Head of caudate nucleus (tissue), 42 donors: ENCODE data around the gene SBK1.
"Not testable (repeated sequence)": the region's sequence is repeated elsewhere in the genome, so short reads cannot be mapped to it uniquely, and the experiment has no call there.

Experiments
- DNase-seq, 42 donors: peaks; one replicate each; pipeline versions ENCODE4 v3.0.0 to v3.0.0-alpha.2; 2020 to 2021; ENCODE audit warnings: mixed read lengths in 7 of 42
- intact Hi-C: fragments of 100-400 bp; cut with DNase I; formaldehyde crosslinking; loops from one replicate; pipeline ENCODE4 v1.15.0; 2022

The SBK1 gene

DNA sequence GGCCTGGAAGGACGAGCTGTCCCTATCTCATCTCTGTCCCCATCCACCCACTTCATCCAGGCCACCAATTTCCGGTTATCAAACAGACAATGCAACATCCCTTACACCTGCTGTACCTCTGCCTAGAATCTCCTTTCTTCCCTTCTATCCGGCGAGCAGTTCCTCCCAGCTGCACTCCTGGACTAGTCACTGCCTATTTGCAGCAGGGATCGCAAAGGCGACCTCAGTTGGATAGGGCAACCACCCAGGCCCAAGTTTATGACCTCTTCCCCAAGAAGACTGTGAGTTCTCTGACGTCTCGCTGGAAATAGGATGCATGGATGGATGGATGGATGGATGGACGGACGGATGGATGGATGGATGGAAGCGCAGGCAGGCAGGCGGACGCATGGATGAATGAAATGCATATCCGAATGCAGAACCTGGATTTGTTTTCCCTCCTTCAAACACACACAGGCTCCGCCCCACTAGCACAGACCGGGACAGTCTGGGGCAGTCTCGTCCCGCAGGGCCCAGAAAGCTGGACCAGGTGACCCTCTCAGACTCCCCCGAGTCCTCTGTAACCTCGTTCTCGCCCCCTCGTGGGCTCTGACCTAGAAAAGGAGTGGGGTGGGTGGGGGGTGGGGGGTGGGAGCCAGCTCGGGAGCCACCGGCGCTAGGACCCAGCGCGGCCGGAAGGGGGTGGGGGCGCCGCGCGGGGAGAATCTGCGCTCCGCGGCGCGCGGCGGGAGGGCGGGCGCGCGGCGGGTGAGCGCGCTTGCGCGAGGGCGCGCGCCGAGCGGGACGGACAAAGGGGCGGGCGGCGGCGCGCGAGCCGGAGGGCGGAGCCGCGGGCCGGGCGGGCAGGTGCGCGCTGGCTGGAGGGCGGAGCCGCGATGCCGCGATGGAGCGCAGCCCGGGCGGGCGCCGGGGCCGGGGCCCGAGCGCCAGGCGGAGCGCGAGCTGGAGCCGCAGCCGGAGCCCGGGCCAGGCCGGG lies at the start of gene SBK1:
TSS of gene SBK1 (plus strand) at position 875 of the 976 bp plus-strand sequence. CDS start 24,867 bp downstream, outside the sequence.
- peak; percentile 47 to 89 (median 78) for DNase-seq
- intact Hi-C loops: no loop called here

GRCh38 chr16:28249483-28249882 lies 42.8 kb upstream of the SBK1 start:
- intact Hi-C loops, DNase-seq: not testable (repeated sequence)

GRCh38 chr16:28250999-28251398 lies 41.3 kb upstream of the SBK1 start:
- DNase-seq: no peak
- intact Hi-C loops: no loop called here

GRCh38 chr16:28254158-28254557 lies 38.2 kb upstream of the SBK1 start:
- no peak for DNase-seq
- intact Hi-C loops: no loop called here

DNA sequence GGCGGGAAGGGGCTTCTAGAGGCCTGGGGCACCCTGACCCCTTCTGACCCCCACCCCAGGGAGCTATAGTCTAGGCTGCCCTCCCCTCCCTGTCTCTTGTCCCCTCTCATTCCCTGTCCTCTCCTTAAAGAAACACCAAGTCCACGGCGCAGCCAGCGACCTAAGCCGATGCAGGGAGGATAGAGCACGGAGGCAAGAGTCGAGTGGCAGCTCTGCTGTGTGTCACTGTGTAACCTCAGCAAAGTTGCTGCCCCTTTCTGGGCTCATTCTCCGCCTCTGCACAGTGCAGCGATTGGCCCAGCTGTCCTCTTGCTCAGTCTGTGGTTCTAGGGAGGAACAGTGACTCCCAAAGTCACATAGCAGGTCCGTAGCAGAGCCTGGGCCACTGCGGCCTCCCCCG lies 36.5 kb upstream of the SBK1 start:
- no peak for DNase-seq
- intact Hi-C loops: no loop called here

- intact Hi-C loops: no loop called here
- DNase-seq: peak in 5 of 42 donors; percentile 19 to 61 (median 28)
Measured at GRCh38 chr16:28257256-28257655, 35.1 kb upstream of the SBK1 start.

GRCh38 chr16:28258567-28258966 lies 33.8 kb upstream of the SBK1 start:
- DNase-seq: peak in 35 of 42 donors; percentile 7 to 68 (median 37)
- intact Hi-C loops: no loop called here

- DNase-seq: no peak
- intact Hi-C loops: no loop called here
Measured at GRCh38 chr16:28259091-28259780, 33.1 kb upstream of the SBK1 start.

DNA sequence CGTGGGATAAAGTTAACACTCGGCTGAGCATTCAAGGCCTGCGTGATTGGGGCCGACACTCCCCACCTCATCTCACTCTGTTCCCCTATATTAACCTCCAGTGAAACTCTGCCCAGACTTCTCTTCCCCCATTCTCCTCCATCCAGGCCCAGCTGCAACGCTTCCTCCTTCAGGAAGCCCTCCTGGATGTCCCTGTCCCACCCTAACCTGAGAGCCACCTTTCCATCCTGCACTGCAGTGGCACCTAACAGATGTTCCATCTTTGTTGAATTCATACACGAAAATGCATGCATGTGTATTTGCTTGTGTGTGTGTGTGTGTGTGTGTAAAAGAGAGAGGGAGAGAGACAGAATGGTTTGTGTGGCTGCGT lies 32.6 kb upstream of the SBK1 start:
- intact Hi-C loops: no loop called here
- no peak for DNase-seq

GRCh38 chr16:28260193-28260592 lies 32.1 kb upstream of the SBK1 start:
- DNase-seq: no peak
- intact Hi-C loops: no loop called here

DNA sequence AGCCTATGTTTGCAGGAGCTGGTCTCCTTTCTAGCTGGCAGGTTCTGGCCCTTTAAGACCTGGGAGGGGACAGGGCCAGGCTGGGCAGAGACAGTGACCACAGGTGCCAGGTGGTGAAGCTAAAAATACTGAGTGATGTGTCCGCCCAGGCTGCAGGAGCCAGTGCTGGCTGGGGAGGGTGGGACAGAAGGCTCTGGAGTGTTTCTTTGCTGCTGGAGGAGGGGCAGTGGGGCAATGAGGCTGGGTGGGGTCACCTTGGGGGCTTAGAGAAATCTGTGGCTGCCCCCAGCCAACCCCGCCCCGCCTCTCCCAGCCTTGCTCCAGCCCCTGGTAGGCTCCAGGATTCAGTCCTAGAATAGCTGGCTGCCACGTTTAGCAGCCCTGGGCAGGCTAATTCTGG lies 30.4 kb upstream of the SBK1 start:
- DNase-seq: no peak
- intact Hi-C loops: no loop called here

DNA sequence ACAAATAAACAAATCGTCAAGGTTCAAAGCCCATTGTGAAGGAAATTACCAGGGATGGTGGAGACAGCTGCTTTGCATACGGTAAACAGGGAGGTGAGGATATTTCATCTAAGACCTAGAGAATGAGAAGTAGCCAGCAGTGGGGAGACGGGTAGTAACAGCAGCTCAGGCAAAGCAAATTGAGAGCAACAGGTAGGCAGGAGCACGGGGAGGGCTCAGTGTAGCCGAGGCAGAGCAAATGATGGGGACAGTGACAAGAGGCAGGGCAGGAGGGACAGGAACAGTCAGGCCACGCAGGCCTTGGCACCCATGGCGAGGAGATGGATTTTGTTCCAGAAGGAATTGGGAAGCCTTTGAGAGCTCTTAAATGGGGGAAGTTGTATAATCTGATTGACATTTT lies 29.0 kb upstream of the SBK1 start:
- no peak for DNase-seq
- intact Hi-C loops: no loop called here

- intact Hi-C loops: no loop called here
- DNase-seq: no peak
Measured at GRCh38 chr16:28264656-28265055, 27.7 kb upstream of the SBK1 start.

GRCh38 chr16:28265822-28266221 lies 26.5 kb upstream of the SBK1 start:
- no peak for DNase-seq
- intact Hi-C loops: no loop called here

DNA sequence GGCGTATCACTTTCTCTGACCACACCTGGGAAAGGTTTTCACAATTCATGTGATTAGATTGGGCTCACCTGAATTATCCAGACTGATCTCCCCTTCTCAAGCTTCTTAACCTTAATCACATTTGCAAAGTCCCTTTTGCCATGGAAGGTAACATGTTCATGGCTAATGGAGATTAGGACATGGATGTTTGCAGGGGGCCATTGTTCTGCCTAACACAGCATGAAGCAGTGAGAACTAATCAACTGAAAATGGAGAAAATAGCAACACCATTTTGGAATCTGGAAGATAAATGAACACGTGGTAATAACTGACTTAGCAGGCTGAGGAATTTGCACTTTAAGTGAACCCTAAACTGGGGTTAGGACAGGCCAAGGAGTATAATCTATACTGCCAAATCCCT lies 25.0 kb upstream of the SBK1 start:
- intact Hi-C loops: no loop called here
- no peak for DNase-seq

DNA sequence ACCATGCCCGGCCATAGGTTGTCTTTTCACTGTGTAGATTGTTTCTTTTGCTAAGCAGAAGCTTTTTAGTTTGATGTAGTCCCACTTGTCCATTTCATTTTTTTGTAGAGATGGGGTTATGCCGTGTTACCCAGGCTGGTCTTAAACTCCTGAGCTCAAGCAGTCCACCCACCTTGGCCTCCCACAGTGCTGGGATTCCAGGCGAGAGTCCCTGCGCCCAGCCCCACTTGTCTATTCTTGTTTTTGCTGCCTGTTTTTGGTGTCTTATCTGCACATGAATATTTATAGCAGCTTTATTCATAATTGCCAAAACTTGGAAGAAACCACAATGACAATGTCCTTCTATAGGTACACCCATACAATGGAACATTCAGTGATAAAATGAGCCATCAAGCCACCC lies 18.8 kb upstream of the SBK1 start:
- intact Hi-C loops: no loop called here
- no peak for DNase-seq

- DNase-seq: no peak
- intact Hi-C loops: loop anchor here (5.0 kb wide), 1 partner anchor 43 kb away; no protein-coding TSS in a partner anchor
Measured at GRCh38 chr16:28274676-28275075, 17.6 kb upstream of the SBK1 start.

DNA sequence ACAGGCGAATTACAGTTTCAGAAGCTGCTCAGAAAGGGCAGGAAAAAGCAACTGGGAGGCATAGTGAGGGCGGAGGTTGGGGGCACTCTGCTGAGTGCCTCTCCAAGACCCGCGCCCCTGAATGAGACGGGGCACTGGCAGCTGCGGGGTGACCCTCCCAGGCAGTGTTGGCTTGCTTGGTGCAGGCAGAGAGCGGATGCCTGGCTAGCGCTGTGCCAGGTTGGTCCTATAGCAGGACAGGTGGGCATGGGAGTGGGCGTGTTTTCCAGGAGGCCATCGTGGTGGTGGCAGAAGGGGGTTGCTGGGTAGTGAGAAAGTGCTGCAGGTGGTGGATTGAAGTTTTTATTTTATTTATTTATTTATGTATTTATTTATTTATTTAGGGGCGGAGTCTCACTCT lies 16.0 kb upstream of the SBK1 start:
- no peak for DNase-seq
- intact Hi-C loops: loop anchor here (5.0 kb wide), 1 partner anchor 41 kb away; no protein-coding TSS in a partner anchor

DNA sequence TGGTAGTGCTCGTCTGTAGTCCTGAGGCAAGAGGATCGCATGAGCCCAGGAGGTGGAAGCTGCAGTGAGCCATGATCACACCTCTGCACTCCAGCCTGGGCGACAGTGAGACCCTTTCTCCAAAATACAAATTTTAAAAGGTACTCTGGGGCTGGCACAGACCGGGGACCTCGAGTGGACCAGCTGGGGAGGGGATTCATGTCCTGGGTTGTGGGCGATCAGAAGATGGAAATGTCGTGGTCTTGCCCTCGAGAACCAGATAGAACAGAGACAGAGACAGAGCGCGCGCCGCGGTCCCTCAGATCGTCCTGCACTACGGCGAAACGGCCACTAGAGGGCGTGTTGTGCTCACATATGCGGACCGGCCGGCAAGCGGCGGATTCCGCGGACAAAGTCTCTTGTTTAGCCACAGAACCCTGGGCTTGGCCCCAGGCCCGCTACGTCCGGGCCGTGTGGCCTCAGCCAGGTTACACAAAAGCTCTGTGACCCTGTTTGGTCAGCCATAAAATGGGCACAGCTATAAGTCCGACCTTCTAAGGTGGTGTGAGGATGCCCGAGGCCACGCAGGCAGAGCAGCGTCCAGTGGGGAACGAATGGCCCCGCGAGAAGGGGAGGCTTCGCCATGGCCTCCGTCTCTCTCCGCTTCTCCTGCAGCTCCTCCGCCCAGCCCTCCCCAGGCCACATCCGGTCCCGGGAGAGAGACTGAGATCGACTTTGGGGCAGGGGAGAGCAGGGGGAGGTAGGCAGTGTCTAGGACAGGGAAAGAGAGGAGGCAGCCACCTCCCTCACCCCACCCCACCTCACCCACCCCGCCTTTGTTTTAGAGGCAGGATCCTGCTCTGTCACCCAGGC lies 14.6 kb upstream of the SBK1 start:
- peak; percentile 60 to 95 (median 87) for DNase-seq
- intact Hi-C loops: loop anchor here (5.0 kb wide), 1 partner anchor 40 kb away; no protein-coding TSS in a partner anchor
